Measurements from ENCODE around the gene DDAH1. TPM values are rescaled to one million over a fixed set of nuclear protein-coding genes. Genes with fewer than 3 reads are reported as not detected.

The DDAH1 gene
- total and polyA plus RNA-seq, 2 of the 8 experiments (the other 6 are each of a cell fraction or from before 2014, with no cell fraction given), result 22.8 to 54.5 TPM

- Histone ChIP-seq H3K79me1 (ENCODE audit: low read depth, low read length) (no peaks in the 10 kb centered on the region), H3K18ac (ENCODE audit: extremely low read depth, low read length) (no peak overlapping the region), H3K56ac (replicated peaks; ENCODE audit: insufficient read length, low read depth, low read length) (no peak overlapping the region), H2AK5ac (ENCODE audit: low read depth, low read length) (no peak overlapping the region), H3K27ac (ENCODE audit: low read depth, low read length) (no peak overlapping the region), H2BK20ac (ENCODE audit: low read length) (no peak overlapping the region), H4K91ac (replicated peaks; ENCODE audit: insufficient read length, low read length) (no peak overlapping the region), H3K36me3 (ENCODE audit: control insufficient read depth in 2 of 4, insufficient read depth in 4 of 4, low read length in 3 of 4) (no peaks in the 10 kb centered on the region; a peak in 1 of 8 replicates), H3K4me1 (replicated peaks in 1 of 4; ENCODE audit: control insufficient read depth in 3 of 4, insufficient read depth in 4 of 4, low read length in 3 of 4) (peaks cover 0 to 9% (median 4%) of the 10 kb centered on the region in 4 experiments; a peak in 4 of 7 replicates), H3K4ac (replicated peaks; ENCODE audit: insufficient read length, low read depth, low read length) (no peak overlapping the region), H3K23me2 (ENCODE audit: low read depth, low read length) (no peaks in the 10 kb centered on the region), H3K79me2 (ENCODE audit: control insufficient read depth in 1 of 2, insufficient read depth in 2 of 2, low read length in 2 of 2) (no peaks in the 10 kb centered on the region), H4K8ac (ENCODE audit: extremely low read depth, insufficient read depth, low read length) (no peak overlapping the region), H2BK12ac (ENCODE audit: low read depth, low read length) (no peak overlapping the region), H4K20me1 (replicated peaks in 1 of 2; ENCODE audit: control insufficient read depth in 1 of 2, insufficient read depth in 2 of 2, low read length in 2 of 2) (no peaks in the 10 kb centered on the region), H3K27me3 (replicated peaks in 1 of 4; ENCODE audit: control insufficient read depth in 3 of 4, extremely low read depth in 1 of 4, insufficient read depth in 3 of 4, low read length in 3 of 4) (no peaks in the 10 kb centered on the region), H2BK5ac (ENCODE audit: low read depth, low read length) (no peak overlapping the region), H2BK120ac (replicated peaks; ENCODE audit: low read depth, low read length) (no peak overlapping the region), H2AFZ (ENCODE audit: low read length) (no peak overlapping the region), H3K23ac (ENCODE audit: insufficient read length) (no peak overlapping the region), H3K4me2 (ENCODE audit: insufficient read depth in 1 of 2, low read depth in 2 of 2, low read length in 2 of 2) (no peak overlapping the region), H3K4me3 (ENCODE audit: extremely low read depth in 1 of 4, insufficient read depth in 2 of 4, low read depth in 3 of 4, low read length in 4 of 4) (no peak overlapping the region), H2BK15ac (ENCODE audit: low read length) (no peak overlapping the region), H3K9me3 (ENCODE audit: insufficient read depth in 2 of 2, low read depth in 1 of 2, low read length in 1 of 2) (no peaks in the 10 kb centered on the region), H4K5ac (ENCODE audit: insufficient read length, low read depth, low read length) (no peak overlapping the region), H3K14ac (ENCODE audit: insufficient read length) (no peak overlapping the region), H3K9ac (replicated peaks in 1 of 4; ENCODE audit: extremely low read depth in 1 of 4, low read depth in 3 of 4, low read length in 3 of 4) (no peak overlapping the region)
- ChIA-PET POLR2A (ENCODE audit: partially characterized antibody) (interaction anchor here (0.7 to 1.3 kb wide), 2 partner anchors 8 to 185 kb away, joined by 3 to 4 read pairs; no protein-coding TSS in a partner anchor), CTCF (ENCODE audit: partially characterized antibody) (interaction anchor here (0.6 to 3.3 kb wide), 8 partner anchors 17 to 153 kb away, joined by 3 to 13 read pairs (median 6); no protein-coding TSS in a partner anchor)
- 90% methylated on average over 6 of the region's 6 CpGs; no CpG with 5 or more reads in 1 of the 2 experiments for WGBS, 2 experiments (ENCODE audit: extremely low coverage in 1 of 2, insufficient coverage in 1 of 2, insufficient read length in 1 of 2, insufficient replicate concordance in 2 of 2, low coverage in 1 of 2, low lambda C conversion rate in 2 of 2, missing lambda C conversion rate in 1 of 2)
- FAIRE-seq, result peak; percentile 39
- DNase-seq (ENCODE audit: low read depth in 1 of 2, low spot score in 2 of 2), result no peak
- TF ChIP-seq MAX (IDR thresholded peaks at IDR 0.05) (no peak), RAD21 (IDR thresholded peaks at IDR 0.05 in 1 of 2, conservative IDR thresholded peaks at IDR 0.05 in 1 of 2; ENCODE audit: low read depth in 2 of 2, low read length in 2 of 2) (peak; percentile 21 to 32; a peak in 1 of 4 replicates), CTCF (IDR thresholded peaks at IDR 0.05; ENCODE audit: control extremely low read depth in 1 of 3, insufficient read depth in 1 of 3, low read depth in 1 of 3, low read length in 3 of 3) (peak in 1 of 3 experiments; percentile 19; a peak in 2 of 4 replicates)
Observed at GRCh38 chr1:85398391-85399064, 66.4 kb downstream of the DDAH1 start.
